Measurements from ENCODE around the gene IKBKE. TPM values are rescaled to one million over a fixed set of nuclear protein-coding genes. Genes with fewer than 3 reads are reported as not detected.

IKBKE gene
- total RNA-seq, 5 donors from 2014 or later (not counting 1 experiment from before 2014, with no cell fraction given), result 60.7 to 84.7 (median 81.4) TPM

DNA sequence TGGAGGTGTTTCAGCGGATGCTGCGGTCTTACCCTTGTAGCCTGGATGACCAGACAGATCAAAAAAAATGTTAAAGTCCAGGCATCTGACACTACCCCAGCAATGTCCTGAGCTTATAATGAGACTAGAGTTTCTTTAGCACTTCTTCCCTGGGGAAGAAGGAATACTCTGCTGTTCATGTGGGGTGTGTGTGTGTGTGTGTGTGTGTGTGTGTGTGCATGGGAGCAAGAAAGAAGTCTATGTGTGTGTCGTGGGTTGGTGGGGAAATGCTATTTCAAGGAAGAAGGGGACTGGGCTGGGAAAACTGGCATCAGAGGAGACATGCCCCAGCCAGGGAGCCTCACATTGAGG lies 34.1 kb downstream of the IKBKE start:
- H3K4me3 Mint-ChIP-seq, result no peak overlapping the region
- H3K36me3 ChIP-seq (ENCODE audit: control insufficient read depth in 2 of 2, extremely low read depth in 1 of 2, insufficient read depth in 1 of 2, low read length in 1 of 2), result peaks cover 0 to 5% of the 10 kb centered on the region in 2 donors
- peaks cover 4 to 14% of the 10 kb centered on the region in 2 experiments for H3K27me3 ChIP-seq (replicated peaks in 1 of 2; ENCODE audit: control insufficient read depth in 2 of 2, extremely low read depth in 1 of 2, insufficient read depth in 2 of 2, low read length in 1 of 2)
- ChIA-PET POLR2A (interaction anchor here (0.6 kb wide), 2 partner anchors 9 to 108 kb away, joined by 3 to 11 read pairs; no protein-coding TSS in a partner anchor), CTCF (interaction anchor here in 1 of 2 donors (0.6 to 1.0 kb wide), 2 partner anchors 41 to 847 kb away, joined by 3 read pairs; no protein-coding TSS in a partner anchor)
- H3K27ac Mint-ChIP-seq, result peak overlapping the region; percentile 57 to 75
- DNase-seq (no peak), ATAC-seq (replicated peaks in 1 of 4) (no peak)
- no peaks in the 10 kb centered on the region for H3K9me3 ChIP-seq
- H3K9me3 Mint-ChIP-seq, result no peaks in the 10 kb centered on the region
- peaks cover 23 to 49% (median 39%) of the 10 kb centered on the region in 3 donors for H3K4me1 Mint-ChIP-seq
- H3K36me3 Mint-ChIP-seq, result no peaks in the 10 kb centered on the region
- peaks cover 2 to 39% of the 10 kb centered on the region in 2 experiments for H3K4me1 ChIP-seq (ENCODE audit: control insufficient read depth in 1 of 2, extremely low read depth in 1 of 2, insufficient read depth in 2 of 2, low read length in 2 of 2)
- 44% methylated on average over 3 of the region's 3 CpGs for WGBS (ENCODE audit: insufficient coverage)
- no peak overlapping the region for H3K27ac ChIP-seq (ENCODE audit: low read length)
- H3K4me3 ChIP-seq (ENCODE audit: control insufficient read depth in 1 of 2, extremely low read depth in 1 of 2, low read length in 1 of 2), result no peak overlapping the region
- peaks cover 5 to 11% of the 10 kb centered on the region in 2 donors for H3K27me3 Mint-ChIP-seq

DNA sequence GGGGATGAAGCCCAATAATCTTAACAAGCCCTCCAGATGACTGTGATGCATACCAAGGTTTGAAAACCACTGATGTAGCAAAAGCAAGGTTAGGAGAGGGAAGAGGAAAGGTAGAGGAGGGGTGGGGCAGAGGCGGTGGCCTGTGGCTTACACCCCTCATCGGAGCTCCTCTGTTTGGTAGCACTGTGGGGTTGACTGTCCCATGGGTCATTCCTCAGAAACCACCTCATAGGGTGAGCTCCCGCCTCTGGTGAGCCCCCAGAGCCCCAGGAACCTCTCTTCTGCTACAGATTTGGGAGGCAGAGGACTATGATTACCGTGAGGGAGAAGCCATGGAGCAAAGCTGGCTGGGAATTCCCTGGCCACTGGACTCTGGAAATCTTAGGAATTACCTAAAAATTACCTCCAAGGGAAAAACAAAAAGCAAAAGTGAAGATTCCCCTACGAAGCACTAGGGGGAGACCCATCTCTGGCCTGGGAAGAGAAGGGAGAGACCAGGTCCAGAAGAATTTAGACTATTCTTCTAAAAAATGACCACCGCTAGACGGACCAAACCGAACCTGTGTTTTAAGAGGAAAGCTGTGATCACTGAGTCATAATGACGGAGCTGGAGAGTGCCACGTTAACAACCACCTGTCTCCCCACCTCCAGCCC lies 35.6 kb downstream of the IKBKE start:
- ATAC-seq (replicated peaks in 1 of 4), result no peak
- Mint-ChIP-seq H3K36me3 (no peaks in the 10 kb centered on the region), H3K27ac (peak overlapping the region in 1 of 2 donors; percentile 31), H3K9me3 (no peaks in the 10 kb centered on the region), H3K4me1 (peaks cover 23 to 49% (median 39%) of the 10 kb centered on the region in 3 donors), H3K27me3 (peaks cover 15 to 20% of the 10 kb centered on the region in 2 donors), H3K4me3 (peak overlapping the region; percentile 76 to 80 (median 78))
- Histone ChIP-seq H3K4me3 (ENCODE audit: control insufficient read depth in 1 of 2, extremely low read depth in 1 of 2, low read length in 1 of 2) (no peak overlapping the region), H3K9me3 (no peaks in the 10 kb centered on the region), H3K27ac (ENCODE audit: low read length) (no peak overlapping the region), H3K27me3 (replicated peaks in 1 of 2; ENCODE audit: control insufficient read depth in 2 of 2, extremely low read depth in 1 of 2, insufficient read depth in 2 of 2, low read length in 1 of 2) (peaks cover 4 to 23% of the 10 kb centered on the region in 2 experiments), H3K4me1 (ENCODE audit: control insufficient read depth in 1 of 2, extremely low read depth in 1 of 2, insufficient read depth in 2 of 2, low read length in 2 of 2) (peaks cover 2 to 39% of the 10 kb centered on the region in 2 experiments), H3K36me3 (ENCODE audit: control insufficient read depth in 2 of 2, extremely low read depth in 1 of 2, insufficient read depth in 1 of 2, low read length in 1 of 2) (no peaks in the 10 kb centered on the region)
- ChIA-PET POLR2A (no interaction called here), CTCF (interaction anchor here in 1 of 2 donors (0.6 to 1.6 kb wide), 3 partner anchors 25 to 77 kb away, joined by 3 read pairs; no protein-coding TSS in a partner anchor)
- DNase-seq, result no peak
- 70% methylated on average over 5 of the region's 10 CpGs for WGBS (ENCODE audit: insufficient coverage)

DNA sequence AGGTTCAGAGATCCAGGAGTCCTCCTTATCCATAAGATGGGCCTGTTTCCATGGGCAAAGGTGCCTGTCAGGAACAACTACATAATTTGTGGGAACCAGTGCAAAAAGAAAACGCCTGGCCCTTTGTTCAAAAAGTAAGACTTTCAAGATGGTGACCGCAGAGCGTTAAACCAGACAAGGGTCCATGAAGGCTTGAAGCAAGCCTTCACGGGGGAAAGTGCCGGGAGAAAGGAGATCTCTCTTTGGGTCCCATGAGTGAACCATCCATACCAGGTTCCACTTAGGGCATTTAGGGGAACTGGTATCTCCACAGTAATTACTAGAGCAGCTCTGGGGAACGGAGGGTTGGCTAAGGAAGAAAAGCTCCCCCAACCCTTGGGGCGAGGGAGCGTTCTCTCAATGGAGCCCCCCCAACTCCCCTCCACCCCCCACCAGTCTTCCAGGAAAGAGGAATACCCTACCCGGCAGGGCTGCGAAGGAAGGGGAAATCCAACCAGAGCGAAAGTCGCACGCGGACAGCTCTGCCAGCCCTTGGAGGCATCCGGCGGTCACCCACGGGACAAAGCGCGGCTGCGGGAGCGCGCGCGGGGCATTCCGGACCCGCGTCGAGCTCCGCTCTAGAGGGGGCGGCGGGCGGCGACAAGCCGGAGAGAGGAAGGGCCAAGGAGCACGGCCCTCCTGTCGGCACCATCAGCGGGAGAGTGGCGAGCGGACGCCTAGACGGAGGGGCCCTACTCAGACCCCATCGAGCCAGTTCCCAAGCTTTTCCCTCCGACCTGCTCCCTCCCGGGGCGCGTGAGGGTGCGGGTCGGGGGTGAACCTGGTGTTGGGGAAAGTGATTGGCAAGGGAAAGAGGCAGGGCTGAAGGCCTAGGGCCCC lies 36.4 kb downstream of the IKBKE start:
- H3K4me1 ChIP-seq (ENCODE audit: control insufficient read depth in 1 of 2, extremely low read depth in 1 of 2, insufficient read depth in 2 of 2, low read length in 2 of 2), result peaks cover 2 to 39% of the 10 kb centered on the region in 2 experiments
- ATAC-seq (replicated peaks in 1 of 4) (peak; percentile 11 to 32 (median 26)), DNase-seq (peak in 9 of 35 experiments; percentile 3 to 51 (median 11))
- peak overlapping the region; percentile 79 to 80 for H3K4me3 ChIP-seq (ENCODE audit: control insufficient read depth in 1 of 2, extremely low read depth in 1 of 2, low read length in 1 of 2)
- H3K4me1 Mint-ChIP-seq, result peaks cover 23 to 49% (median 39%) of the 10 kb centered on the region in 3 donors
- no peaks in the 10 kb centered on the region for H3K9me3 ChIP-seq
- 11% methylated on average over 36 of the region's 48 CpGs for WGBS (ENCODE audit: insufficient coverage)
- ChIA-PET CTCF (interaction anchor here (0.5 to 1.6 kb wide), 6 partner anchors 25 to 77 kb away, joined by 3 to 7 read pairs (median 3); no protein-coding TSS in a partner anchor), POLR2A (interaction anchor here (0.6 kb wide), 4 partner anchors 9 to 505 kb away, joined by 3 to 7 read pairs (median 4); no protein-coding TSS in a partner anchor)
- peaks cover 4 to 29% of the 10 kb centered on the region in 2 experiments for H3K27me3 ChIP-seq (replicated peaks in 1 of 2; ENCODE audit: control insufficient read depth in 2 of 2, extremely low read depth in 1 of 2, insufficient read depth in 2 of 2, low read length in 1 of 2)
- peak overlapping the region; percentile 76 to 80 (median 78) for H3K4me3 Mint-ChIP-seq
- no peaks in the 10 kb centered on the region for H3K36me3 Mint-ChIP-seq
- H3K27ac ChIP-seq (ENCODE audit: low read length), result peak overlapping the region; percentile 21
- H3K9me3 Mint-ChIP-seq, result no peaks in the 10 kb centered on the region
- no peak overlapping the region for H3K27ac Mint-ChIP-seq
- H3K27me3 Mint-ChIP-seq, result peaks cover 17 to 21% of the 10 kb centered on the region in 2 donors
- H3K36me3 ChIP-seq (ENCODE audit: control insufficient read depth in 2 of 2, extremely low read depth in 1 of 2, insufficient read depth in 1 of 2, low read length in 1 of 2), result no peaks in the 10 kb centered on the region

DNA sequence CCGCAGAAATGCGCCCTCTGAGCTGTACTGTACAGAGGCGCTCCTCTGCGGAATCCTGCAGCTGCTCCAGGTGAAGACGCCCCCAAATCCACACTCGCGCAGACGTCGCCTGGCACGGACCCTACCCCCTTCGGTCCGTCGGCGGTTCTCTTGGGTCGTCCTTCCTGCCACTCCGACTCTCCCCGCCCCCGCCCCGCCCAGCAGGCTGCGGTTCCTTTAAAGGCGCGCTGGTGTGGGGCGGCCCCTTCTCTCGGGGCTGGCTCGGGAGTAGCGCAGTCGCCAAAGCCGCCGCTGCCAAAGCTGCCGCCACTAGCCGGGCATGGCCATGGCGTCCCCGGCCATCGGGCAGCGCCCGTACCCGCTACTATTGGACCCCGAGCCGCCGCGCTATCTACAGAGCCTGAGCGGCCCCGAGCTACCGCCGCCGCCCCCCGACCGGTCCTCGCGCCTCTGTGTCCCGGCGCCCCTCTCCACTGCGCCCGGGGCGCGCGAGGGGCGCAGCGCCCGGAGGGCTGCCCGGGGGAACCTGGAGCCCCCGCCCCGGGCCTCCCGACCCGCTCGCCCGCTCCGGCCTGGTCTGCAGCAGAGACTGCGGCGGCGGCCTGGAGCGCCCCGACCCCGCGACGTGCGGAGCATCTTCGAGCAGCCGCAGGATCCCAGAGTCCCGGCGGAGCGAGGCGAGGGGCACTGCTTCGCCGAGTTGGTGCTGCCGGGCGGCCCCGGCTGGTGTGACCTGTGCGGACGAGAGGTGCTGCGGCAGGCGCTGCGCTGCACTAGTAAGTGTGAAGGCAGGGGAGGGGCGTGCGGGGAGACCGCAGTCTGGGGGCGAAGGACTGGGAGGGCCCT lies 37.2 kb downstream of the IKBKE start, which contains the start of gene RASSF5:
Gene RASSF5, plus strand, starts transcription at position 248 of the 846 bp plus-strand sequence. Its CDS starts 72 bp downstream, at position 320.
- Mint-ChIP-seq H3K4me1 (peaks cover 23 to 48% (median 39%) of the 10 kb centered on the region in 3 donors), H3K27me3 (peaks cover 17 to 22% of the 10 kb centered on the region in 2 donors), H3K9me3 (no peaks in the 10 kb centered on the region), H3K36me3 (no peaks in the 10 kb centered on the region), H3K4me3 (peak within 1 kb of the TSS; percentile 76 to 80 (median 78)), H3K27ac (no peak within 1 kb of the TSS)
- Histone ChIP-seq H3K27me3 (replicated peaks in 1 of 2; ENCODE audit: control insufficient read depth in 2 of 2, extremely low read depth in 1 of 2, insufficient read depth in 2 of 2, low read length in 1 of 2) (peaks cover 4 to 30% of the 10 kb centered on the region in 2 experiments), H3K27ac (ENCODE audit: low read length) (peak within 1 kb of the TSS; percentile 21), H3K4me3 (ENCODE audit: control insufficient read depth in 1 of 2, extremely low read depth in 1 of 2, low read length in 1 of 2) (peak within 1 kb of the TSS; percentile 79 to 80), H3K9me3 (no peaks in the 10 kb centered on the region), H3K4me1 (ENCODE audit: control insufficient read depth in 1 of 2, extremely low read depth in 1 of 2, insufficient read depth in 2 of 2, low read length in 2 of 2) (peaks cover 2 to 39% of the 10 kb centered on the region in 2 experiments), H3K36me3 (ENCODE audit: control insufficient read depth in 2 of 2, extremely low read depth in 1 of 2, insufficient read depth in 1 of 2, low read length in 1 of 2) (no peaks in the 10 kb centered on the region)
- ATAC-seq (replicated peaks in 1 of 4), result peak; percentile 91 to 93 (median 92)
- under 1% methylated on average over 93 of the region's 97 CpGs for WGBS (ENCODE audit: insufficient coverage)
- peak; percentile 52 to 83 (median 75) for DNase-seq
- POLR2A ChIA-PET, result interaction anchor here (0.6 kb wide), 5 partner anchors 10 to 505 kb away, joined by 3 to 7 read pairs (median 4); no protein-coding TSS in a partner anchor
- CTCF ChIA-PET, result interaction anchor here (0.5 to 1.0 kb wide), 3 partner anchors 37 to 48 kb away, joined by 3 to 7 read pairs (median 7); no protein-coding TSS in a partner anchor

DNA sequence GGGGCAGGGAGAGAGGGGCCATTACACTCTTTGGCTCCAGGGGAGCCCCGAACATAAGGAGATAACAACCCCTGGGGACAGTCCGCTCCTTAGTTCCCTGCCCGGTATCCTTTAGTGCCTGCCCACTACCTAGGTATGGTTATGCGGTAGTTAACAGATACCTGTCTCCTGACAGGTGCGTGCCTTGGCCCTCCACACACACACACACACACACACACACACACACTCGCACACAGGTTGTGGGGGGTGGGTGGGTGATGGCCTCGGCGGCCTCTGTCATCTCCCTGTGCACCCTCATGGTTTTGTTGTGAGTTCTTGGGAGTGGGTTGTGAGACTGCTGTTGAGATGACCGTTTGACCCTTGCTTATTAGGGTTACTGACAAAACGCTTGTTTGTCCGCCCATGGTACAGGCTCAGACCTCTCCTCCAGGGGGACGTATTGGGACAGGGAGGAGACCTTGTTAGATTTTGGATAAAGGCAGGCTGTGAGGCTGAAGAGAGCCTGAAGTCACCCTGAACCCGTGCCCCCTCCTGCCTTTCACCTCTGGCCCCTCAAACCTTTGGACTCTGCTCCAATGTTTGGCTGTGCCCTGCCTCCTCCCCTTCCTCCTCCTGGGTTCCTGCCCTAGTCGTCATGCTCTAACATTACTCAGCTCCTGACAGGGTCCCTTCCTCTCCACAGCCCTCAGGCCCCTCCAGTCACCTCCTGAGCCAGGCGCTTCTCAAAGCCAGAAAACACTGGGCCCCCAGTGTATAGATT lies 38.0 kb downstream of the IKBKE start:
- no peaks in the 10 kb centered on the region for H3K36me3 Mint-ChIP-seq
- H3K4me3 Mint-ChIP-seq, result peak overlapping the region; percentile 63 to 80 (median 66)
- ChIA-PET POLR2A (no interaction called here), CTCF (no interaction called here)
- peaks cover 4 to 35% of the 10 kb centered on the region in 2 experiments for H3K27me3 ChIP-seq (replicated peaks in 1 of 2; ENCODE audit: control insufficient read depth in 2 of 2, extremely low read depth in 1 of 2, insufficient read depth in 2 of 2, low read length in 1 of 2)
- ATAC-seq (replicated peaks in 1 of 4) (no peak), DNase-seq (peak in 1 of 35 experiments; percentile 6)
- H3K27ac ChIP-seq (ENCODE audit: low read length), result no peak overlapping the region
- H3K4me1 Mint-ChIP-seq, result peaks cover 23 to 47% (median 36%) of the 10 kb centered on the region in 3 donors
- H3K36me3 ChIP-seq (ENCODE audit: control insufficient read depth in 2 of 2, extremely low read depth in 1 of 2, insufficient read depth in 1 of 2, low read length in 1 of 2), result no peaks in the 10 kb centered on the region
- no peaks in the 10 kb centered on the region for H3K9me3 Mint-ChIP-seq
- peaks cover 17 to 22% of the 10 kb centered on the region in 2 donors for H3K27me3 Mint-ChIP-seq
- 50% methylated on average over 5 of the region's 15 CpGs for WGBS (ENCODE audit: insufficient coverage)
- no peak overlapping the region for H3K27ac Mint-ChIP-seq
- peaks cover 2 to 39% of the 10 kb centered on the region in 2 experiments for H3K4me1 ChIP-seq (ENCODE audit: control insufficient read depth in 1 of 2, extremely low read depth in 1 of 2, insufficient read depth in 2 of 2, low read length in 2 of 2)
- peak overlapping the region; percentile 65 to 79 for H3K4me3 ChIP-seq (ENCODE audit: control insufficient read depth in 1 of 2, extremely low read depth in 1 of 2, low read length in 1 of 2)
- no peaks in the 10 kb centered on the region for H3K9me3 ChIP-seq

All from T-cell (primary cell).